ENCODE results near the gene UBE2I. TPM values are rescaled to one million over a fixed set of nuclear protein-coding genes. Genes with fewer than 3 reads are reported as not detected.

Gene UBE2I
- total RNA-seq, 1 experiment from 2014 or later: 290 TPM

DNA sequence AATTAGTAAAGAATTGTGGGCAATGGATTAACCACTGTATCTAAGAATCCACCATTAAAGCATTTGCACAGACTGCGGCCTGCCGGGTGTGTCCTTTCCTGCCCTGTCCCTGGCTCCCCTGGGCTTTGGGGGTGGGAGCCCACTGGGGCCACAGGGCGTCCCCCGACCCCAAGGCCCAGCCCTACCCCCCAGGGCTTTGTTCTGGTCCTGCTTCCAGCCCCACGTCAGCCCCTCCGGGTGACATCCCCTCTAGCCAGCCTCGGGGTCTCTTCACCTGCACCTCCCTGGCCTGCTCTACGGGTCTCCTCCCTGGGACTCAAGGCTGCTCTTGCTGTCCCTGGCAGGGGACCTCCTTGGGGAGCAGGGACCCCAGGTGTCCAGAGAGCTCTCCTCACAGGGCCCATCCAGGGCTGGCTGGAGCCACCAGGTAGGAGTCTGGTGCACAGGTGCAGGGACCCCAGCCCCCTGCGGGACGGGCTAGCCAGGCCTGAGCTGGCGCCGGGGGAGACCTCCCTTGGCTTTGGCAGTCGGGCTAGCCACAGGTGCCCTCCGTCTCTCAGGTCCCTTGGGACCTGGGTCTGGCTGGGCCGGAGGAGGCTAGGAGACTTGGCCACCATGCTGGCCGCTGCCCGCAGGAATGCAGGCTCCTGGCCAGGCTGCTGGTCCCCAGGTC, 17.6 kb downstream of the UBE2I start:
- H3K79me2 ChIP-seq (ENCODE audit: insufficient read depth, low read length): no peaks in the 10 kb centered on the region
- Mint-ChIP-seq H3K27me3 (ENCODE audit: low read depth) (peaks cover 3% of the 10 kb centered on the region), H3K4me1 (peaks cover 7 to 13% of the 10 kb centered on the region in 2 experiments), H3K9me3 (no peaks in the 10 kb centered on the region), H3K36me3 (ENCODE audit: insufficient read depth in 1 of 3, low read depth in 3 of 3) (peaks cover 2 to 30% (median 17%) of the 10 kb centered on the region in 3 experiments), H3K4me3 (no peak overlapping the region), H3K27ac (peak overlapping the region in 1 of 3 experiments; percentile 57; a peak in 2 of 7 replicates)
- no peak overlapping the region for H2BK5ac ChIP-seq (ENCODE audit: insufficient read length, low read length)
- no peak overlapping the region for H4K8ac ChIP-seq (replicated peaks; ENCODE audit: insufficient read length, low read depth, low read length)
- no peak overlapping the region for H2AFZ ChIP-seq (ENCODE audit: low read length)
- H4K5ac ChIP-seq (ENCODE audit: insufficient read length, low read depth, low read length): no peak overlapping the region
- H3K56ac ChIP-seq (ENCODE audit: insufficient read length, low read depth, low read length): no peak overlapping the region
- no peaks in the 10 kb centered on the region for H3K9me3 ChIP-seq (ENCODE audit: control insufficient read depth, low read depth, low read length)
- peak overlapping the region; percentile 46 for H4K91ac ChIP-seq (ENCODE audit: insufficient read length, low read depth, low read length)
- no peak overlapping the region for H3K18ac ChIP-seq (ENCODE audit: insufficient read length, low read depth, low read length)
- no peak overlapping the region for H2AK5ac ChIP-seq (ENCODE audit: insufficient read length, low read length)
- H2BK120ac ChIP-seq (ENCODE audit: low read depth, low read length, poor library complexity, severe bottlenecking): no peak overlapping the region
- H2BK15ac ChIP-seq (ENCODE audit: low read depth, low read length): 0 out of 2 replicates have a peak overlapping the region, but pooled peaks have one; percentile 9
- no CpG with 5 or more reads among the region's 17 CpGs for WGBS (ENCODE audit: extremely low coverage, insufficient read length, low lambda C conversion rate)
- H3K4me1 ChIP-seq (ENCODE audit: insufficient read depth, low read length): no peaks in the 10 kb centered on the region
- H3K14ac ChIP-seq (ENCODE audit: insufficient read depth, low read length): no peak overlapping the region; the same call in 1 of the 2 replicates
- no peak overlapping the region for H2BK12ac ChIP-seq (ENCODE audit: insufficient read length, low read depth, low read length)
- DNase-seq: no peak
- H3K23ac ChIP-seq (ENCODE audit: insufficient read length, low read depth, low read length): no peak overlapping the region
- no peak overlapping the region for H3K4me2 ChIP-seq (ENCODE audit: insufficient read depth, insufficient read length, low read length)
- TF ChIP-seq, protein P1, sequence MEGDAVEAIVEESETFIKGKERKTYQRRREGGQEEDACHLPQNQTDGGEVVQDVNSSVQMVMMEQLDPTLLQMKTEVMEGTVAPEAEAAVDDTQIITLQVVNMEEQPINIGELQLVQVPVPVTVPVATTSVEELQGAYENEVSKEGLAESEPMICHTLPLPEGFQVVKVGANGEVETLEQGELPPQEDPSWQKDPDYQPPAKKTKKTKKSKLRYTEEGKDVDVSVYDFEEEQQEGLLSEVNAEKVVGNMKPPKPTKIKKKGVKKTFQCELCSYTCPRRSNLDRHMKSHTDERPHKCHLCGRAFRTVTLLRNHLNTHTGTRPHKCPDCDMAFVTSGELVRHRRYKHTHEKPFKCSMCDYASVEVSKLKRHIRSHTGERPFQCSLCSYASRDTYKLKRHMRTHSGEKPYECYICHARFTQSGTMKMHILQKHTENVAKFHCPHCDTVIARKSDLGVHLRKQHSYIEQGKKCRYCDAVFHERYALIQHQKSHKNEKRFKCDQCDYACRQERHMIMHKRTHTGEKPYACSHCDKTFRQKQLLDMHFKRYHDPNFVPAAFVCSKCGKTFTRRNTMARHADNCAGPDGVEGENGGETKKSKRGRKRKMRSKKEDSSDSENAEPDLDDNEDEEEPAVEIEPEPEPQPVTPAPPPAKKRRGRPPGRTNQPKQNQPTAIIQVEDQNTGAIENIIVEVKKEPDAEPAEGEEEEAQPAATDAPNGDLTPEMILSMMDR (conservative IDR thresholded peaks at IDR 0.05): no peak
- H4K20me1 ChIP-seq (ENCODE audit: control insufficient read depth, insufficient read depth, insufficient read length): no peaks in the 10 kb centered on the region
- H3K4ac ChIP-seq (ENCODE audit: low read depth, low read length): no peak overlapping the region
- H3T11ph ChIP-seq (ENCODE audit: low read length): no peak overlapping the region
- H2BK20ac ChIP-seq (ENCODE audit: low read depth, low read length, poor library complexity, severe bottlenecking): no peak overlapping the region
- H3K27me3 ChIP-seq (ENCODE audit: insufficient read depth, low read length): no peaks in the 10 kb centered on the region
- peaks cover 3% of the 10 kb centered on the region for H3K23me2 ChIP-seq (ENCODE audit: insufficient read length, low read depth, low read length, poor library complexity, severe bottlenecking)
- H3K9ac ChIP-seq (ENCODE audit: extremely low read depth, insufficient read length, low read length): no peak overlapping the region
- no peaks in the 10 kb centered on the region for H3K79me1 ChIP-seq (ENCODE audit: insufficient read depth, low read depth, low read length, poor library complexity, severe bottlenecking)
- H3K27ac ChIP-seq (ENCODE audit: insufficient read length, low read depth, low read length): no peak overlapping the region

Data from H9 (cell line).